Stimulated activated CD8-positive, alpha-beta memory T cell treated with anti-CD3 and anti-CD28 coated beads, Interleukin-7, amount 100 ng/mL, for 48 hours (primary cell): Measurements from ENCODE around the gene ROR1.

ENCODE experiments used
- DNase-seq, 2 donors: peaks; one replicate each; pipeline ENCODE4 v3.0.0-alpha.2; 2020; ENCODE audit warnings: low read depth in 1 of 2; ENCODE audit errors: extremely low read depth in 1 of 2

The ROR1 gene

DNA sequence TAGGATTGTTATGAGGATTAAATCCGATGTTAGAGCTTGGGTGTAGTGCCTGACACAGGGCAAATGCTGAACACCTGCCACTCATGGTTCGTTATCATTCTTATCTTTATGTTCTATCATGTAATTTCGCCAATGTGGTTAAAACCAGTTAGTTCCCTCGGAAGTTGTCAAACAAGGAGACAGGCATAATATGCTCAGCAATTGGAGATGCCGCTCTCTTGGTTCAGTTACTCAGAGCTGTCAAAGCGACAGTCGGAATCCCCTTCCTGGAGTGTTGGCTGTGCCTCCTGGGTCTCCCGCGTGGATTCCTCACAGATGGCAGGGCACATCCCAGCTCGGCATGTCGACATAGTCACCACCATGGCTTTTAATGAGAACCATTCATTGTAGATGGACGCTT, 192.2 kb downstream of the ROR1 start:
- DNase-seq = no peak

DNA sequence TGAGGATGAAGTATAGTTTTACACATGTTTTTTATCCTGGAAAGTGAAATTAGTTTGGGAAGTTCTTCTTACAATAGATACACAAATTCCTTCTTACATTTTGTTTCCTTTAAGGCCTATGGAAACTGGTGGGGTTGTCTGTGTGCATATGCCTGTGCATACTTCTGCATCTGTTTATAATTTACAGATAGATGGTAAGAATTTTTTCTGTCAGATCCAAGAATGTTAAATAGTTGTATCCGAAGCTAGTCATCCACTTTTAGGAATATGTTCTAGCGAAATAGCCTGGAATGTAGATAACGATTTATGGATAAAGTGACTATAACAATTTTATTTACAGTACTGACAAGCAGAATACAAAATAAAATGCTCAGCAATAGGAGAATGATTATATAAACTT, 194.1 kb downstream of the ROR1 start:
- DNase-seq = no peak

DNA sequence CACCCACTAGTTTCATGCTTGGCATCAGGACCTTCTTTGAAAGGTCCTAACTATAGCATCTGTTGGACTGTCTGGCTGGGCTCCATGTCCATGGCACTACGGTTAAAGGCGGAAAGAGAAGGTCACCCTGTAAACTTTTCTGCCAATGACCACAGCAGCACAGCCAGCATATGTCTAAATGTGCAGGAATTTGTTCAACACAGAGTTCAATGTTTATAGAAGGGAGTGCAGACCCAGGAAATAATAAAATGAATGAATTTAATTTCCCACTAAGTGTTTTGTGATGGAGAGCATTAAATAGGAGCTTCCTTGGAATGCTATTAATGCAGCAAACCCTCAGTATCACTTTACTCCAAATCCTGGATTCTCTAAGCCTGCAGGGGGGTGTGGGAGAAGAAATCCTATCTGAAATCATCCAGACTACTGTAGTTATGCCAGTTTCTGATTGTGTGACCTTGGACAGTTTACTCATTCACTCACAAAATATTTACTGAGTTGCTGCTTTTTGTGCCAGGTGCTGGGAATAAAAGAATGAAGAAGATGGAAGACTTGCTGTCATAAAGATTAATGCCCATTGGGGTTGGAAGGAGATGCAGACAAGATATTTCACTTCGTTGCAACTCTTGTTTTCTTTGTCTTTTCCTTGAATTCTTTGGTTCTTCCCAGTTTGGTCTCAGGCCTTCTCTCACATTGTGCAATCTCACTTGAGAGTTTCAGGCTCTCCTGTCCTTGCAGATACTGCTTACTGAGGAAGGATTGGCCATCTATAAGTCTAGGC, 195.0 kb downstream of the ROR1 start:
- DNase-seq = no peak

DNA sequence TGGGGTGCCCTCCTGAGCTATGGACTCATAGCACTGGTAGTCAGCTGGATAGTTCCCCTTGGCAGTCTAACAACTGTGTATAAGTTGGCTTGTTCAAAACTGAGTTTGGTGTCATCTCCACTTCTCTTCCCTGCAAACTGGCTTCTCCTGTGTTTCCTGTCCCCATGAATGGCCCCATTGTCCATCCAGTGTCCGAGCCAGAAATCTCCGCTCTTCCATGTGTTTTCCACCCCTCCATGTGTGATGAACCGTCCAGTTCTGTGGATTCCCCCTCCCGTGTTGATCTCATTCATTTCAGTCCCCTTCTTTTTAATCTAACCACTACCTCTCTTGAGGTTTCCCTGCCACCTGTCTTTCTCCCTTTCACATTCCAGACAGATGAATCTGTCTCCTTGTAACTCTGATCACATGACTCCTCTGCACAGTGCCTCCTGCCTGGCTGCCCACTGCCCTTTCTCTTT, 195.7 kb downstream of the ROR1 start:
- DNase-seq = no peak

DNA sequence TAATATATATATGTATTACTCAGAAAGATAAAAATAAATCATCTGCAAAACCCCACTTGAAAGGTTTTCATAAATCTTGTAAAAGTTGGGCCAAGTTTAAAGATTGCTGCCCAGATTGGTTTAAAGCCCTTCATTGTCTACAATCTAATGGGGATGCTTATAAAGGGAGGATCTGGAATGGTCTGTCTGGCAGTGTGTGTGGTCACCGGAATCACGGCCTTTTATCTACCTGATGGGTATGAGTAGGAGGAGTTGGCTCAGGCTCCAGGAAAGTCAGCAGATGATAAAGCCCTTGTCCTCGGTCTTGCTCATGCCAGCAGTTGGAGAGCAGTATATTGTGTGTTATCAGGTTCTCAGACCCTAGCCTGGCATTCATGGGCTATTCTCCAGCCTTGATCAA, 197.7 kb downstream of the ROR1 start:
- DNase-seq = no peak

DNA sequence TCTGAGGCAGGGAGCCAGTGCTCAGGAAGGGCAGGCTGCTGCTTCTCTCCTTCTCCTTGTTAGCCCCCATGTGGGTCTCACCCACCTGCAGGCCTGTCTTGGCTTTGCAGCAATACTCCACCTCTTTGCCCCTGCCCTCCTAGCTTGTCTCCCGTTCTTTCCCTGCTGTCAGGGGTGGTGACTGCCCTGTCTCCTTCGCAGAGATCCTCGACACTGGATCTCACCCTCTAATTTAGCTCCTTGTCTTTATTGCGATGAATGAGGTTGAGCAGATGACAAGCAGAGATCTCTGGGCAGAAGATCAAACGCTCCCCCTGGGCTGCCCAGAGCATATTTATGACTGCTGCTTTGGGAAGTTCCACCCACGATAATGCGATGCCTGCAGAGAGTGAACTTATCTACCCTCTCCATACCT, 199.2 kb downstream of the ROR1 start:
- no peak for DNase-seq

DNA sequence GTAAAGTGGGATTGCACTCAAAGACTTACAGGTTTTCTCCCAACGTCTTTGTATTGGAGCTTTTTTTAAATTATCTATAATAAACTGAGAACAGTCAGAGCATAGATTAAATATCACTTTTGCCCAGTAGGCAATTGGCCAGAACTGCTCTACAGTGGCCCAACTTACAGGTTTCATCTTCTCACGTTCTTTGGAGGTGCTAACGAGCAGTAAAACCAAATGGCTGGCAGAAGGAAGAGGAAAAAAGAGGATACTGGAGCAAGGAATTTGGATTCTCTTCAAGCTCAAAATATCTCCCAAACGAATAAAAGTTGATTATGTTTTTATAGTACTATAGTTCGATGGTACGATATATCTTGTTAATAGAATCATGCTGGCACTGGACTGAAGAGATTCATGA, 201.1 kb downstream of the ROR1 start:
- DNase-seq = no peak

DNA sequence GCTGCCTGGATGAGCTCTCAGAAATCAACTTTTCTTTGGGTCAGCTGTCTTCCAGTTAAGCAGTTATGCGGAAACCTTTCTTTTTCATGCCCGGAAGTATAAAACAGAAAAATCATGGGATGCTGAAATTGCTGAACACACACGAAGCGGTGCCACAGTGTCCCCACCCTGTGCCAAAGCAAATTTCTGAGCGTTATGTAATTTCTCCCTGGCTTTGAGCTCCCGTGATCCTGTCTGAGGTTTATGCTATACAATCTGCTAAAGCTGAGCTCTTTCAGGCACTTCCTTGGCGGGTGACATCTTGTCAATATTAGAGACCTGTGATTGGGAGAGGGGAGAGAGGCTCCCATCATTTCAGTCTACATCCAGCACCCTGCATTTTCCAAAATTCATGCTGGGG, 201.7 kb downstream of the ROR1 start:
- DNase-seq = no peak

DNA sequence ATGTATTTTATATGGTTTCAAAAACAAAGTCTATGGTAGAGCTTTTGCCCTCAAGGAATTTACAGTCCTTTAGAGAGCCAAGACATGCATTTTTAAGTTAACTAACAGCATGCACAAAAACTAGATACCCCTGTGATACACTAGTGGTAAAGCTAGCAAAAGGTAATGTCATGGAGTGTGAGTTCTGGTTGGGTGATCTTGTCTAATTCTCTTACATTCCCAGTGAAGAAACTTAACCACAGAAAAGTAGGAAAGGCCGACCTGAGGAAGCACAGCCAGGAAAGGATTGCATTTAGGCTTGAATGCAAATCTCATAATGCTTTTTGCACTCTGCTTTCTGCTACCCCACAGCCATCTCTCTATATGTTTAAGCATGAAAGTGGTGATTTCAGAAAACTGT, 202.2 kb downstream of the ROR1 start:
- DNase-seq = no peak

DNA sequence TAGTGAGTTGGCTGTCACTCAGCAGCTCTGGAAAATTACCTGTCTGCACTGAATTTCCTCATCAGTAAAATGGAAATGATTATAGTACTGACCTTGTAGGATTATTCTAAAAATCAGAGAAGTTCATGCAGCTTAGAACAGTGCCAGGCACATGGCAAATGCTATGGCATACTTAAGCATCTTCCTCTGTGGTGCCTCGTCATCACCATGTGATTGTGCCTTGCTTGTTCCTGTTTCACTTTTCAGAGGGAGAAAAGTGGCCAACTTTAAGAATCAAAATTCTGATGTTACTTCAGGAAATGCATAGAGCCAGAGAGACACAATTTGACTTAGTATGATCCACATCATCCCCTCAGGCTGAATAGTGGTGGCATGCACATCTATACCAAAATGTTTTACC, 203.6 kb downstream of the ROR1 start:
- DNase-seq = no peak

DNA sequence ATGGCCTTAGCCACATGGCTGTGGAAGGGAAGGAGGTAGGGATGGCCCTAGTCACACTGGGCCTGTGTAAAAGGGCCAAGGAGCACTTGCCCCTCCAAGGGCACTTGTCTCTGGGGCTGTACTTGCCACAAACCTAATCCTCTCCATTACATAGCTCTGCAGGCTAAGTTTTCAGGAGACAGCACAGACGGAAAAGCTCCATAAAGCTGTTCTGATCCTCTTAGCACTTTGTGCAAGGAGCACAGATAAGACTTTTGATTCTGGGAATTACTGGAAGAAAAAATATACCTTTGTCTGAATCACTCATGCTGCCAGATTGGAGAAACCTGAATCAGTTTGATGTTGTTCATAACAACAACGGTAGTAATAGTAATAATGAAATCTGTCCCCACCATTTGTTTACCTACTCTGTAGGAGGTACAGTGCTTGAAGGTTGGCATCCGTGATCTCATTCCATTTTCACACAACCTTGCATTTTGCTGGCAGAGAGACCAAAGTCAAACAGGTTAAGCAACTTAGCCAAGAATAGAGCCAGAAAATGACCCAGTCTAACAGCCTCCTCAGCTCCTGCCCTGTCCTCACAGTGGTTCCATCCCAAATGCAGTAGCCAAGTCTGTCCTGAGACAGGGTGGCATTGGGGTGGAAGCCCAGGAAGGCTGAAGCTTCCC, 207.1 kb downstream of the ROR1 start:
- no peak for DNase-seq

DNA sequence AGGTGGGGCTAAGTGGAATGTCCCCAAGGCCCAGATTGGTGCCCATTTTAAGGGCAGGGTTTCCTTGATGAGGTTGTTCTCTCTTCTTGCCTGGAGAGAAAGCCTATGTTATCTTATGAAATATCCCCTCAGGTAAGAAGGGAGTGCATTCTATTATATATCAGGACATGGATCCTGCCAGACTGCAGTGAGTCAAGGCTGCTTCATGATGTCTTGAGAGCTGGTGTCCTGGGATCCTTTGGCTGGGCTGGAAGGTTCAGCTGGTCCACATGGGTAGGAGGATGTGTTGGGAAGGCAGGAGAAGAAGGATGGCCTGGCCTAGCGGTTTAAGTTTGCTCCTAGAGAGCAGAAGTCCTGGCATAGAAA, 207.6 kb downstream of the ROR1 start:
- DNase-seq = no peak

DNA sequence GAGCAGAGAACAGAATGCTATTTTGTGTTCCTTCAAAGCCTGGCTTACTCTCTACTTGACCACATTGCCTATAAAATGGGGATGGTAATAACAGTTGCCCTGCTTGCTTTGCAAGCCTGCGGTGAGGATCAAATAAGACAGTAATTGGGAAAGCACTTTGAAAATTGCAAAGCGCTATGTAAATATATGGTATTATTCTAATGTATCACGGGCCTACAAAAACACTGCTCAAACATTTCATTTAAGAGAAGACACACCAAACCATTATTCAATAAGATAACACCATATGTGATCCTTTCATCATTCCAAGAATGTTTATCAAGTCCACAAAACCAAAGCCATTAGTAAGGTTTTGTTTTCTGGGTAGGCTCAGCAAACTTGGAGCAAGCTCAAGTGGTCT, 208.4 kb downstream of the ROR1 start:
- no peak for DNase-seq

DNA sequence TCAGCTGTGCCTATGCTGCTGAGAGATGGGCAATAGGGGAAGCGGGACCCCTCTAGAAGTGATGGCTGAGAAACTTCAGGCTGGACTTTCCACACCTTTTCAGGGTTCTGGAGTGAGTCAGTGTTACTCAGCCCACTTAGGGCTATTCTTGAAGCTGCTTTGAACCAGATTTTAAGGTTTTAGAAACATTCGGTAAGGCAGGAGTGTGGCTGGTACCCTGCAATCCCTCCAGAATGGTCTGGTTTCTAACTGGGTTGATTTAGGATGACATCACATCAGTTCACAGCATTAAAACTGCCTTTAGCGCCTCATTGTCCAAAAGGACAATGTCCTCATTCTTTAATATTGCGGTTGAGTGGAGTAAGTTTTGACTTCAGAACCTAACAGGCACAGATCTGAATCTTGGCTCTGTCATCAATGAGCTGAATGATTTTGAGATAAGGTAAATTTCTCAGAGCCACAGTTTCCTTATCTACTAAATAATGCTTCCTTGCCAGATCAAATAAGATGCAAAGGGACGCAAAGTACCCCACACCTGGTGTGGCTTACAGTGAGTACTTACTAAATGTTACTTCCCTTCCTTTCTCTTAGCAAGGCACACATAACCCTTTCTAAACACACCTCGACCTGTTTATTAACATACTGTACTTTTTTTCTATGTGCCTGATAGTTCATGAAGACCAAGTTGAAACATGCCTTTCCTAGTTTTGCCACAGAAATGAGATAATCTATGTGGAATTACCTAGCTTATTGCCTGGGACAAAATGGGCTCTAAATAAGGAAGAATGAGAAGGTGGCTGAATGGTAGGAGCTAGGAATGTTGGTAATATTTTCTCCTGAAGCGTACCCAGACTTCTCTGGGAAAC, 209.8 kb downstream of the ROR1 start:
- DNase-seq = no peak

DNA sequence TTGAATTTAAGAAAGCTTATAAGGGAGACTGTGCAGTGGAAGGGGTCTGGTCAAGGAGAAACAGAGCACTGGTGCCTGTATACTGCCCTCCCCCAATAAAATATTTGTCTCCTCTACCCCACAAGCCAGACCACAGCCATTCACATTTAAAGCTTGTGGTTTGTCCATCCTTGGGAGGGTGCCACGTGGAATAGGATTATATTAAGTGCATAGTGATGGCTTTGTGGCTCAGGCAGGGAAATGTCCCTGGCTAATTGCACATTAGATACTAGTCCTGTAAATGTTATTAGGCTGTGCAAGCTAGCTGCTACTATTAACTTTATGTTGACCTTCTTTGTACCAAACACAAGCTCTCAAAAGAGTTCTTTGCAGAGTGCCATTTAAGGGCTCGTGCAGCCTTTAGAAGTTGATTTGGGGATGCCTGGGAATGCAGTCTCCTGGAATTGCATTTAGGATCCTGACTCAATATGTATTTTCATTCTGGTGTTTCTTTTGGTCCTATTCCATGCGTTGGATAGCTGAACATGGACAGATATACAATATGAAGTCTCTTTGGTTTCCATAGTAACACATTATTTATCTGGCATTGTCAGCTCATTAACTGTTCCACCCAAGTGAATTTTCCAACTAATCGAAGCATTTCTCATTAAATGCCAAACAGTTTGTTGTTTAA, 210.6 kb downstream of the ROR1 start:
- DNase-seq = no peak

DNA sequence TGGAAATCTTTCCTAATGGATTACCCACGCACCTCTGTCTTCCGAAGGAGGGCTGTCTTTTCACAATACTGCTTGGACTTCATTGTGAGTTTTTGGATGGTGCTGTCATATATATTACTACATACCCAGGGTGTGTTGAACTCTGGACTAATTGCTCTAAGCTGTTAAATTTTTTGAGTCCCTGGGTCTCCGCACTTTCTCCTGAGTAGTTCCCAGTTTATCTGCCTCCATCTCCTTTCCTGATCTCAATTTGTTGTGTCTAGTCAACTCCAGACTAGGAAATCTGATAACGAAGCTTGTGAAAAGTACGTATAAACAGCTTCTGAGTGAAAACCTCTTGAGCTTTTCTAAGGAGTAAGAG, 211.1 kb downstream of the ROR1 start:
- no peak for DNase-seq

DNA sequence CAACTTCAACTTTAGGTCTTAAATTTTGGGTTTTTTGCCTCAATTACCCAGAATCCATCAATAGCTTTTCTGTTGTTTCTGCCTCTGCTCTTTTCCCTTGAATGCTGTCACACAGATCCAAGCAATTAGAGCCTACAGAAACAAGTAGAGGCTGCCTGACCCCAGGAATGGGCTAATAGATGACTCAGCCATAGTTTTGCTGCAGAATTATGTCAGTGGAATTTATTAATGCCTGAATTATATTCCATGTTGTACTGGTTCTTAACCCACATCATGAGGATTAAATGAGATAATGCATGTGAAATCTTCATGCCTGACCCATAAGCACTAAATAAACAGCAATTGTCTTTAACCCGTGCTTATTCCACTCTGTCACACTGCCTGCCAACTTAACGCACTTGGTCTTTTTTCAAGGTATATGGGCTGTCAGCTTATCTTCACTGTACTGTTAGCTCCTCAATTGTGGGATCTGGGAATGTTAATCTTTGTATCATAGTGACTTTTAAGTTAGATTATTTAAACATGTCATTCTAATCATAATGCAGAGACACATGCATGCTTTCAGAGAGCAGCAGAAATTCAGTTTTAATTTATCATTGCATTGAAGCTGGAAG, 213.3 kb downstream of the ROR1 start:
- DNase-seq = no peak

DNA sequence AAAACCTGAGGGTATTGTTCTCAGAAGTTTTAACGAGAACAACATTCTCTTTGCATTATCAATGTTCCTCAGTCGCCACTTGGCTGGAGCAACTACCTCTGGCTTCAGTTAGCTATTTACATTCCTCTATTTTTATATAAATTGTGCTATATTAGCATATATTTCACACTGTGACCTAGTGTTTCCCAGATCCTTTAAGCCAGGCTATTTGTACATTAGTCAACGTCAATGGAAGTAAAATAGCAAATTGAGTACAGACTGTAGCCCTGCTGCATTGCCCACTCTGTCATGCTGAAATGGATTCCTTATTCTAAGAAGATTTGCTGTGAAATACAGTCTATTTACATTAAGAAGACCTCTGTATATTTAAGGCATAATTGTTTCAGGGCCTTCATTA, 213.8 kb downstream of the ROR1 start:
- no peak for DNase-seq

DNA sequence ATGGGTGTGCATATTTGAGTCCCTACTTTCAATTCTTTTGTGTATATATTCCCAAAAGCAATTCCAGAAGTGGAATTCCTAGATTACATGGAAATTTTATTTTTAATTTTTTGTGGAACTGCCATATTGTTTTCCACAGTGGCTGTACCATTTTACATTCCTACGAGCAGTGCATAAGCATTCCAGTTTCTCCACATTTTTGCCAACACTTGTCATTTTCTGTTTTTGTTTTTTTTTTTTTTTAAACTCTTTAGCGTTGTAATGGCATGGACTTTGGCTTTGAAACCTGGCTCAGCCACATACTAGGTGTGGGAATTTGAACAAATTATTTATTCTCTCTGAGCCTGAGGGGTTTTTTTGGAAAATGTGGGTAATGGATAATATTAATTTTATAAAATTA, 215.1 kb downstream of the ROR1 start:
- DNase-seq = no peak

DNA sequence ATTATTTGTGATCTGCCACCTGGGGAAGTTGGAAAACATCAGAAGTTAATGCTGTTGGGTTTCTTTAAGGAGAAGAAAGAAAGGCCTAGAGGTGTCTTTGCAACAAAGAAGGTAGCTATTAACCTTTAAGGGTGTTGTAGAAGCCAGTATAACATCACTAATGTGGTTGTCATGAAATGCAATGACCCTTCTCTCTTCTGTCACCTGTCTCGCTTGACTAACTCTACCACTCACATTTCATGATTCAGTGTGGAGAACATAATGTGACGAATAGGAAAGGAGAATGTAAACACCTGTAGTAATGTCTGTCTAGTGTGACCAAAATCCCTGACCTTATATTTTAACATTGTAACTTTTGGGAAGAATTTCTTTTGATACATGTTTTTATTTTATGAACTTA, 217.9 kb downstream of the ROR1 start:
- no peak for DNase-seq

DNA sequence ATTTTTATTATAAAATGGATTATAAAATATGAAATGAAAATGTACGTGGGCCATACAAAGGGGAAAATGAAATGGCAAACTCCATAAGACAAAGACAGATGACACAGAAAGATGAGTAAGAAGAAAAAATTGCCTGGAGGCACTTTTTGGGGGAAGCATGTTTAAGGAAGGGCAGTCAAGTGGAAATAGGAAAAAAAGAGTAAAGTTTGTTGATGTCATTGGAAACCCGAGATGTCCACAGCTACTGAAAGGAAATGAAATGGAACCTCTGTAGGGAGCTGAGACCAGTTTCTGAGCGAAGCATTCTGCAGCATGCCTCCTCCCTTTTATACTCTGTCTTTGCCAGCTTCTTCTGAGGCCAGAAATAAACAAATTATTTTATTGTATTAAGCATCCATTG, 226.2 kb downstream of the ROR1 start:
- DNase-seq = no peak
